Measurements from ENCODE around the gene FOXD2. TPM values are rescaled to one million over a fixed set of nuclear protein-coding genes. Genes with fewer than 3 reads are reported as not detected.
"Not testable (repeated sequence)": the region's sequence is repeated elsewhere in the genome, so short reads cannot be mapped to it uniquely, and the experiment has no call there.

FOXD2 gene
- total RNA-seq, 1 donor from 2014 or later: 0.15 TPM

DNA sequence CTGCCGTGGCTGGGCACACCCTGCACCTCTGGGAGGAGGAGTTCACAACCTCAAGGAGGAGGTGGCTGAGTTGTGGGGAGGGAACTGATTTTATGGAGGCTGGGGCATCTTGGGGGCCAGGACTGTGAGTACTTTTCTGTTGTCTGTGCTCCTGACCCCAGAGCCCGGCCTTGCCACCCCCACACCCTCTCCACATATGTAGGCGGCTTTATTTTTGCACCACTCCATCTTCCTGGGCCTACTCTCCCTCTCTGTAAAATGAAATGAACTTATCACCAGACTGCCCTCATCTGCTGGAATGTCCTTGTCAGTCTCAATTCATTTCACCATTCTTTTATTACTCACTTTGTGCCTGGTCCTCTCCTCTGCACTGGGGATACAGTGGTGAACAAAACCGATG lies 12.8 kb downstream of the FOXD2 start:
- no peaks in the 10 kb centered on the region for H3K4me1 Mint-ChIP-seq (ENCODE audit: unreplicated experiment)
- TF ChIP-seq, protein P1, sequence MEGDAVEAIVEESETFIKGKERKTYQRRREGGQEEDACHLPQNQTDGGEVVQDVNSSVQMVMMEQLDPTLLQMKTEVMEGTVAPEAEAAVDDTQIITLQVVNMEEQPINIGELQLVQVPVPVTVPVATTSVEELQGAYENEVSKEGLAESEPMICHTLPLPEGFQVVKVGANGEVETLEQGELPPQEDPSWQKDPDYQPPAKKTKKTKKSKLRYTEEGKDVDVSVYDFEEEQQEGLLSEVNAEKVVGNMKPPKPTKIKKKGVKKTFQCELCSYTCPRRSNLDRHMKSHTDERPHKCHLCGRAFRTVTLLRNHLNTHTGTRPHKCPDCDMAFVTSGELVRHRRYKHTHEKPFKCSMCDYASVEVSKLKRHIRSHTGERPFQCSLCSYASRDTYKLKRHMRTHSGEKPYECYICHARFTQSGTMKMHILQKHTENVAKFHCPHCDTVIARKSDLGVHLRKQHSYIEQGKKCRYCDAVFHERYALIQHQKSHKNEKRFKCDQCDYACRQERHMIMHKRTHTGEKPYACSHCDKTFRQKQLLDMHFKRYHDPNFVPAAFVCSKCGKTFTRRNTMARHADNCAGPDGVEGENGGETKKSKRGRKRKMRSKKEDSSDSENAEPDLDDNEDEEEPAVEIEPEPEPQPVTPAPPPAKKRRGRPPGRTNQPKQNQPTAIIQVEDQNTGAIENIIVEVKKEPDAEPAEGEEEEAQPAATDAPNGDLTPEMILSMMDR (IDR thresholded peaks at IDR 0.05; ENCODE audit: unreplicated experiment): no peak
- no peak overlapping the region for H3K27ac Mint-ChIP-seq (ENCODE audit: unreplicated experiment)
- no peaks in the 10 kb centered on the region for H3K9me3 Mint-ChIP-seq (ENCODE audit: unreplicated experiment)
- no peaks in the 10 kb centered on the region for H3K36me3 Mint-ChIP-seq (ENCODE audit: low read depth, unreplicated experiment)
- DNase-seq (ENCODE audit: low spot score): no peak
- no peak overlapping the region for H3K4me3 Mint-ChIP-seq (ENCODE audit: unreplicated experiment)
- H3K27me3 Mint-ChIP-seq (ENCODE audit: unreplicated experiment): peaks cover 28% of the 10 kb centered on the region

DNA sequence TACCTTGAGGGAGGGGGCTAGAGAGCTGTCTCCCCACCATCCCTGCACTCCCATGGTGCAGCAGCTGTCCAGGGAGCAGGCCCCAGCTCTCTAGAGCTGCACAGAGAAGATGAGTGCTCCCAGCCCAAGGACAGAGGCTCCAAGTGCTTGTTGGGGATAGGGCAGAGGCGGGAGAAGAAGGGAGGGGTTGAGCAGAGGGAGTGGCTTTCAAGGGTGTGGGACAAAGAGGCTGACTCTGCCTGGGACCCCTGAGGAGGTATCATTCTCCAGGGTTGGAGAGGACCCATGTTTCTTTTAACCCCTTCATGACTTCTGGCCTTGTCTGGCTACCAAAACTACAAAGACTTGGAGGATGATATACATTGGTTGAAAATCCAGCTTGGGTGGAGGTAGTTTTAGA lies 14.6 kb downstream of the FOXD2 start:
- Mint-ChIP-seq H3K27me3 (ENCODE audit: unreplicated experiment) (peaks cover 20% of the 10 kb centered on the region), H3K4me1 (ENCODE audit: unreplicated experiment) (no peaks in the 10 kb centered on the region), H3K4me3 (ENCODE audit: unreplicated experiment) (no peak overlapping the region), H3K9me3 (ENCODE audit: unreplicated experiment) (no peaks in the 10 kb centered on the region), H3K27ac (ENCODE audit: unreplicated experiment) (no peak overlapping the region), H3K36me3 (ENCODE audit: low read depth, unreplicated experiment) (no peaks in the 10 kb centered on the region)
- TF ChIP-seq, protein P1 (IDR thresholded peaks at IDR 0.05; ENCODE audit: unreplicated experiment): no peak
- DNase-seq (ENCODE audit: low spot score): no peak

DNA sequence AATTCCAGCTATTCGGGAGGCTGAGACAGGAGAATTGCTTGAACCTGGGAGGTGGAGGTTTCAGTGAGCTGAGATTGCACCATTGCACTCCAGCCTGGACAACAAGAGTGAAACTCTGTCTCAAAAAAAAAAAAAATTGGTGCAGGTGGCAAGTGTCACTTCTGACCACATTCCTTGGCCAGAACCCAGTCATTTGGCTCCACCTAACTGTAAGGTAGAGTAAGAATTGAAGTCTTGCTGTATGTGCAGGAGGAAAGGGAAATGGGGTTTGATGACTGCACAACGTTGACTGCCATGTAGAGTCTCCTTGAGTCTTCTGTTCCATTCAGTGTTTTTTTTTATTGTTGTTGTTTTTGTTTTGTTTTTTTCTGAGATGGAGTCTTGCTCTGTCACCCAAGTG lies 16.1 kb downstream of the FOXD2 start:
- not testable (repeated sequence) for H3K9me3 Mint-ChIP-seq (ENCODE audit: unreplicated experiment); H3K4me3 Mint-ChIP-seq (ENCODE audit: unreplicated experiment); H3K36me3 Mint-ChIP-seq (ENCODE audit: low read depth, unreplicated experiment); H3K4me1 Mint-ChIP-seq (ENCODE audit: unreplicated experiment); DNase-seq (ENCODE audit: low spot score); H3K27ac Mint-ChIP-seq (ENCODE audit: unreplicated experiment)
- peaks cover 21% of the 10 kb centered on the region for H3K27me3 Mint-ChIP-seq (ENCODE audit: unreplicated experiment)

DNA sequence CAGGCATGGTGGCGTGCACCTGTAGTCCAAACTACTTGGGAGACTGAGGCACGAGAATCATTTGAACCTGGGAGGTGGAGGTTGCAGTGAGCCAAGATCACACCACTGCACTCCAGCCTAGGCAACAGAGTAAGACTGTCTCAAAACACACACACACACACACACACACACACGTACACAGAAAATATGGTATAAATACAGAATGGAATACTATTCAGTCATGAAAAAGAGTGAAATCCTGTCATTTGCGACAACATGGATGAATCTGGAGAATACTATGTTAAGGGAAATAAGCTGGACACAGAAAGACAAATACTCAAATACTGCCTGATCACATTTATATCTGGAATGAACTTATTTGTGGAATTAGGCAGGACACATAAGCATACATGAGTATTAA lies 18.4 kb downstream of the FOXD2 start:
- Mint-ChIP-seq H3K27me3 (ENCODE audit: unreplicated experiment) (peaks cover 15% of the 10 kb centered on the region), H3K27ac (ENCODE audit: unreplicated experiment) (no peak overlapping the region), H3K4me3 (ENCODE audit: unreplicated experiment) (no peak overlapping the region), H3K4me1 (ENCODE audit: unreplicated experiment) (no peaks in the 10 kb centered on the region), H3K9me3 (ENCODE audit: unreplicated experiment) (no peaks in the 10 kb centered on the region), H3K36me3 (ENCODE audit: low read depth, unreplicated experiment) (no peaks in the 10 kb centered on the region)
- DNase-seq (ENCODE audit: low spot score): no peak
- TF ChIP-seq, protein P1 (IDR thresholded peaks at IDR 0.05; ENCODE audit: unreplicated experiment): no peak

DNA sequence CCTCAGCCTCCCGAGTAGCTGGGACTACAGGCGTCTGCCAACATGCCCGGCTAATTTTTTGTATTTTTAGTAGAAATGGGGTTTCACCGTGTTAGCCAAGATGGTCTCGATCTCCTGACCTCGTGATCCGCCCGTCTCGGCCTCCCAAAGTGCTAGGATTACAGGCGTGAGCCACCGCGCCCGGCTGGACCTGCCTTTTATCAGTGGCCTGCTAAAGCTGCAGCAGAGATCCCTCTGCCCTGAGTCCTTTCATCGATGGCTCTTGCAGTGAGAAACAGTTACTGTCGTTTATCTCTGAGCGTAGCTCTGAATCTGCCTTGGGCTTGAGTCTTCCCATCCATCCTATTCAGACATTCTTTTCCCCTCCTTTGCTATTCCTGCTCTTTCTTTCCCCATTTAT lies 19.7 kb downstream of the FOXD2 start:
- H3K4me1 Mint-ChIP-seq (ENCODE audit: unreplicated experiment); H3K4me3 Mint-ChIP-seq (ENCODE audit: unreplicated experiment): not testable (repeated sequence)

DNA sequence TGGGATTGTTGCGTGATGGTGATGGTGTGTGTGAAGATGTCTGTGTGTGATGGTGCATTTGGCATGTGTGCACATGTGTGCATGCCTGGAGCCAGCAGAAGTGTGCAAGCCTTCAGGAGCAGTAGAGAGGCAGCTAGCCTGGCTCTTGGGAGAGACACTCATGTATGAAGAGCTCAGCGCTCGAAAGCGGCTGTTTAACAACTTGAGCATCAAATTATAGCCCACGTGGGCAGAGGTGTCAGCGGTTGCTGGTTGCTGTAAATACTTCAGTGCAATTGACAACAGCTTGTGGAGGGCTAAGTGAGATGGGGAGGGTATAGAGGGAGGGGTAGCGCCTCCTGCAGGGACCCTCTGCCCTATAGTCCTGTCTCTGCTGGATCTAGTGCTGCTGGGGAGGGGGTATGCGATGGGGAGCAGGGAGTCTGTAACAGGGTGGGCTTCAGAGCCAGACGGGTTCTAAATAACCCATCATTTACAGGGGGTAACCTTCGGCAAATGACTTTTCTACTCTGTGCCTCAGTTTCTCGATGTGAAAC lies 21.5 kb downstream of the FOXD2 start:
- Mint-ChIP-seq H3K4me3 (ENCODE audit: unreplicated experiment) (no peak overlapping the region), H3K36me3 (ENCODE audit: low read depth, unreplicated experiment) (no peaks in the 10 kb centered on the region), H3K27me3 (ENCODE audit: unreplicated experiment) (peaks cover 13% of the 10 kb centered on the region), H3K9me3 (ENCODE audit: unreplicated experiment) (no peaks in the 10 kb centered on the region), H3K27ac (ENCODE audit: unreplicated experiment) (no peak overlapping the region), H3K4me1 (ENCODE audit: unreplicated experiment) (no peaks in the 10 kb centered on the region)
- DNase-seq (ENCODE audit: low spot score): no peak
- TF ChIP-seq, protein P1 (IDR thresholded peaks at IDR 0.05; ENCODE audit: unreplicated experiment): no peak

More for the DNA sequence above, 19.7 kb downstream of the FOXD2 start:
- H3K36me3 Mint-ChIP-seq (ENCODE audit: low read depth, unreplicated experiment); H3K9me3 Mint-ChIP-seq (ENCODE audit: unreplicated experiment); H3K27ac Mint-ChIP-seq (ENCODE audit: unreplicated experiment); DNase-seq (ENCODE audit: low spot score): not testable (repeated sequence)
- peaks cover 11% of the 10 kb centered on the region for H3K27me3 Mint-ChIP-seq (ENCODE audit: unreplicated experiment)
